HCT116 (cell line): Measurements from ENCODE around the gene TYK2. TPM values are rescaled to one million over a fixed set of nuclear protein-coding genes. Genes with fewer than 3 reads are reported as not detected.

Experiments
- ATAC-seq: fragments of 200-7000 bp; cut with Tn5 transposase; 2 replicates; pipeline ENCODE4 v1.9.1; 2020; ENCODE audit warnings: mild to moderate bottlenecking, moderate library complexity
- BruUV-seq: library from RNA; stranded (reverse); fragments of 400-500 nt; replicated peaks from 2 replicates; lab custom pipeline; 2021; lab: Mats Ljungman, UMichigan
- CTCF ChIA-PET: fragments of 300-600 bp; sonication (Branson Sonifier 250); formaldehyde crosslinking; loops from one replicate; lab custom pipeline; 2021; ENCODE audit warnings: antibody characterized with exemption; lab: Charles Lee
- POLR2A ChIA-PET: fragments of 300-600, 350-600 bp; sonication (Branson Sonifier 250); formaldehyde crosslinking; loops from one replicate; lab custom pipeline; 2021; ENCODE audit warnings: antibody characterized with exemption; lab: Charles Lee
- RAD21 ChIA-PET, 2 experiments: fragments of 300-600 bp; sonication (Branson Sonifier 250); formaldehyde crosslinking; loops; one replicate each; lab custom pipeline; 2023; ENCODE audit warnings: low total read pairs in 2 of 2; ENCODE audit not compliant: uncharacterized antibody in 2 of 2, unreplicated experiment in 2 of 2, low non-redundant PET in 1 of 2; lab: Charles Lee
- DNase-seq: peaks from one replicate; pipeline ENCODE4 v3.0.0-alpha.2; 2010; ENCODE audit warnings: low read depth, low spot score
- H2AFZ ChIP-seq: fragments of 200-600 bp; shearing (Covaris generic), sonication (generic); 2 replicates; pipeline ENCODE4 v1.6.1; 2017; ENCODE audit warnings: low read depth, mixed run types, mixed read lengths, antibody characterized with exemption, low read length; ENCODE audit not compliant: poor library complexity, severe bottlenecking
- H3K27ac ChIP-seq: 2 replicates; pipeline ENCODE4 v1.5.1; 2012; ENCODE audit warnings: low read depth, low read length
- H3K27me3 ChIP-seq: fragments of 200-600 bp; sonication (generic); 2 replicates; pipeline ENCODE4 v1.6.1; 2016; ENCODE audit warnings: mixed run types, low read length, mixed read lengths; ENCODE audit not compliant: insufficient read depth
- H3K36me3 ChIP-seq, 2 experiments: fragments of 200-500 bp in 1 of 2; fragments of 200-600 bp in 1 of 2; sonication (Bioruptor generic) in 1 of 2; sonication (generic) in 1 of 2; 2 replicates each; pipeline versions ENCODE4 v1.5.1 to v1.6.1; 2014 to 2016; ENCODE audit warnings: low read length in 2 of 2, inconsistent platforms in 1 of 2, mixed read lengths in 1 of 2, mixed run types in 1 of 2; ENCODE audit not compliant: insufficient read depth in 2 of 2, control insufficient read depth in 1 of 2
- H3K4me1 ChIP-seq, 2 experiments: fragments of 200-600 bp in 1 of 2; sonication (generic) in 1 of 2; 2 replicates each; pipeline versions ENCODE4 v1.5.1 to v1.6.1; 2012 to 2017; ENCODE audit warnings: low read length in 2 of 2, inconsistent platforms in 1 of 2, mild to moderate bottlenecking in 1 of 2, mixed read lengths in 1 of 2, mixed run types in 1 of 2, moderate library complexity in 1 of 2; ENCODE audit not compliant: insufficient read depth in 2 of 2, control insufficient read depth in 1 of 2
- H3K4me2 ChIP-seq: fragments of 200-600 bp; sonication (generic); 2 replicates; pipeline ENCODE4 v1.6.1; 2017; ENCODE audit warnings: mixed run types, low read length, mixed read lengths
- H3K4me3 ChIP-seq, 2 experiments: fragments of 200-600 bp in 1 of 2; sonication (generic) in 1 of 2; replicated peaks in 1 of 2; 2 replicates each; pipeline ENCODE4 v1.5.1; 2011 to 2016; ENCODE audit warnings: low read length in 2 of 2, control low read depth in 1 of 2, low read depth in 1 of 2, mild to moderate bottlenecking in 1 of 2, mixed read lengths in 1 of 2, mixed run types in 1 of 2
- H3K79me2 ChIP-seq: fragments of 200-600 bp; sonication (generic); 2 replicates; pipeline ENCODE4 v1.6.1; 2017; ENCODE audit warnings: mild to moderate bottlenecking, mixed run types, low read length, moderate library complexity, mixed read lengths; ENCODE audit not compliant: insufficient read depth
- H3K9ac ChIP-seq: fragments of 200-600 bp; sonication (generic); 2 replicates; pipeline ENCODE4 v1.6.1; 2016; ENCODE audit warnings: low read length, mixed read lengths
- H3K9me2 ChIP-seq: fragments of 200-600 bp; sonication (generic), shearing (Covaris generic); 2 replicates; pipeline ENCODE4 v1.6.1; 2017; ENCODE audit warnings: mixed run types, mild to moderate bottlenecking, moderate library complexity; ENCODE audit not compliant: insufficient read depth
- H3K9me3 ChIP-seq, 2 experiments: fragments of 200-500 bp in 1 of 2; fragments of 200-600 bp in 1 of 2; sonication (Bioruptor generic) in 1 of 2; sonication (generic) in 1 of 2; 2 replicates each; pipeline ENCODE4 v1.6.1; 2014 to 2017; ENCODE audit warnings: low read length in 2 of 2, mixed read lengths in 2 of 2, inconsistent platforms in 1 of 2, low read depth in 1 of 2, mild to moderate bottlenecking in 1 of 2, mixed run types in 1 of 2, moderate library complexity in 1 of 2; ENCODE audit not compliant: control insufficient read depth in 1 of 2, insufficient read depth in 1 of 2
- H4K20me1 ChIP-seq: fragments of 200-600 bp; sonication (generic), shearing (Covaris generic); 2 replicates; pipeline ENCODE4 v1.6.1; 2017; ENCODE audit warnings: mixed run types, mild to moderate bottlenecking, moderate library complexity; ENCODE audit not compliant: insufficient read depth
- CBX3 ChIP-seq: IDR thresholded peaks from 2 replicates; pipeline ENCODE4 v1.6.1; 2012; ENCODE audit warnings: low read depth
- CEBPB ChIP-seq: IDR thresholded peaks from 2 replicates; pipeline ENCODE4 v1.6.1; 2012; ENCODE audit warnings: low read depth
- EGR1 ChIP-seq: IDR thresholded peaks from 2 replicates; pipeline ENCODE4 v1.6.1; 2012; ENCODE audit warnings: low read depth
- ELF1 ChIP-seq: IDR thresholded peaks from 2 replicates; pipeline ENCODE4 v1.6.1; 2012; ENCODE audit warnings: low read depth, borderline replicate concordance
- EZH2 ChIP-seq: fragments of 200-600 bp; sonication (generic); IDR thresholded peaks from 2 replicates; pipeline ENCODE4 v1.6.1; 2017; ENCODE audit warnings: antibody characterized with exemption, mixed run types
- EZH2phosphoT487 ChIP-seq: fragments of 200-600 bp; IDR thresholded peaks from 2 replicates; pipeline ENCODE4 v1.6.1; 2018; ENCODE audit warnings: antibody characterized with exemption, borderline replicate concordance
- FOSL1 ChIP-seq: IDR thresholded peaks from 2 replicates; pipeline ENCODE4 v1.6.1; 2012; ENCODE audit warnings: low read depth
- JUND ChIP-seq: IDR thresholded peaks from 2 replicates; pipeline ENCODE4 v1.6.1; 2012
- POLR2AphosphoS5 ChIP-seq: IDR thresholded peaks from 2 replicates; pipeline ENCODE4 v1.6.1; 2011; ENCODE audit warnings: mild to moderate bottlenecking, low read depth, low read length, moderate library complexity
- RAD21 ChIP-seq: IDR thresholded peaks from 2 replicates; pipeline ENCODE4 v1.6.1; 2012; ENCODE audit warnings: low read depth, mild to moderate bottlenecking
- SIN3A ChIP-seq: IDR thresholded peaks from 2 replicates; pipeline ENCODE4 v1.6.1; 2012; ENCODE audit warnings: low read depth
- SP1 ChIP-seq: IDR thresholded peaks from 2 replicates; pipeline ENCODE4 v1.6.1; 2012; ENCODE audit warnings: low read depth
- SRF ChIP-seq: IDR thresholded peaks from 2 replicates; pipeline ENCODE4 v1.6.1; 2012; ENCODE audit warnings: low read depth
- TCF7L2 ChIP-seq: IDR thresholded peaks from 2 replicates; pipeline ENCODE4 v1.7.0; 2011; ENCODE audit warnings: borderline replicate concordance, inconsistent platforms; ENCODE audit not compliant: insufficient read depth, insufficient read length; ENCODE audit errors: extremely low read depth
- YY1 ChIP-seq: IDR thresholded peaks from 2 replicates; pipeline ENCODE4 v1.6.1; 2011; ENCODE audit warnings: low read length, low read depth, moderate library complexity, mild to moderate bottlenecking; ENCODE audit not compliant: insufficient replicate concordance; ENCODE audit errors: extremely low read depth
- ZFX ChIP-seq: fragments of 450-650 bp; IDR thresholded peaks from 2 replicates; pipeline ENCODE4 v1.6.1; 2017
- ZNF274 ChIP-seq: fragments of 200-500 bp; sonication (Bioruptor generic); IDR thresholded peaks from 2 replicates; pipeline ENCODE4 v1.6.1; 2014; ENCODE audit warnings: mild to moderate bottlenecking, low read depth, low read length, inconsistent platforms
- intact Hi-C: fragments of 100-400 bp; cut with micrococcal nuclease; formaldehyde crosslinking; loops from 2 replicates; pipeline ENCODE4 v1.10.0; 2022
- total RNA-seq: library from RNA; stranded (reverse); gene quantifications from one replicate; pipeline ENCODE4 v1.2.1, GENCODE V29; 2021; ENCODE audit not compliant: unreplicated experiment
- TF ChIP-seq, protein P1 (sequence below), 3 experiments: fragments of 200-600 bp in 1 of 3; sonication (generic) in 1 of 3; IDR thresholded peaks in 2 of 3; conservative IDR thresholded peaks in 1 of 3; 2 replicates each; pipeline ENCODE4 v1.5.1; 2012 to 2017; ENCODE audit warnings: low read depth in 2 of 3, low read length in 2 of 3, antibody characterized with exemption in 1 of 3, borderline replicate concordance in 1 of 3, control low read depth in 1 of 3, mild to moderate bottlenecking in 1 of 3, mixed read lengths in 1 of 3, mixed run types in 1 of 3, moderate library complexity in 1 of 3; ENCODE audit not compliant: insufficient read depth in 1 of 3
- TF ChIP-seq, protein P2 (sequence below): IDR thresholded peaks from 2 replicates; pipeline ENCODE4 v1.6.1; 2012
- TF ChIP-seq, protein P3 (sequence below): IDR thresholded peaks from 2 replicates; pipeline ENCODE4 v1.6.1; 2011; ENCODE audit warnings: mild to moderate bottlenecking, low read length, moderate library complexity; ENCODE audit not compliant: insufficient replicate concordance; ENCODE audit errors: extremely low read depth

TYK2 gene
- total RNA-seq, 1 experiment from 2014 or later, result 110 TPM

DNA sequence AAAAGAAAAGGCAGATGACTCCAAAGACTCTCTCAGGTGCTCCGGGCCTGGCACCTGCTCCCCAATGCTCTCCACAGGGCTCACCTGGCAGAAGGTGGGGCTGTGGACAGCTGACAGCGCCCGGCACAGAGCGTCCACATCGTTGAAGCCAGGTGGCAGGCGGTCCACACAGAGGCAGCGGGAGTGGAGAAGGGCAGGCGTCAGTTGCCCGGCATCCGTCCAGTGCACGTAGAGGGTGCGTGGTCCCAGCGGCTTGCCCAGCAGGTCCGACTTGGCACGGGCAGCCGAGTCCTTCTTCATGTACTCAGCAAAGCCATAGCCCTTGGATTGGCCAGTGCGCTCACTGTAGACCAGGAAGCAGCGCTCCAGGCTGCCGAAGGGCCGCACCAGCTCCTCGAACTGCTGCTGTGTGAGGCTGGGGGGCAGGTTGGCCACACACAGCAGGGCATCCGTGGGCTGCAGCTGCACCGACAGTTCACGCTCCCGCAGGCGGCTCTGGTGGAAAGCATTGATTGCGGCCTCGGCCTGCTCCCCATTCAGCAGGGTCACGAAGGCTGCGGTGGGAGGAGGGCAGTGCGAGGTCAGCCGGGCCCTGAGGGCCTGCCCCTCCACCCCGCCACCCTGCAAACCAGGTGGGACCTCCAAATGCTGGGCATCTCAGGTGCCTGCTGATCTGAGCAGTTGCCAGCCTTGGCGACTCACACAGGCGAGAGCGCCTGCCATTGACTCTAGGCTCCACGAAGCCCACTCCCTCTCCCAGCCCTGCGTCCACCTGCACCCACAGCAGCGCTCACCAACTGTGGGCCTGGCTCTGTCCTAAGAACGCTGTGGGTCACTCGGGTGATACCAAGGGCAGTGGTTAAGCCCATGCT is 51.6 kb downstream of the TYK2 start:
- peaks cover 57% of the 10 kb centered on the region for H3K79me2 ChIP-seq
- ATAC-seq, result no peak
- H3K9ac ChIP-seq, result no peak overlapping the region
- H3K27ac ChIP-seq, result no peak overlapping the region
- no TSS peak for BruUV-seq
- no peaks in the 10 kb centered on the region for H3K9me2 ChIP-seq
- intact Hi-C loops, result no loop called here
- no peak for DNase-seq
- H3K36me3 ChIP-seq, result peaks cover 30 to 44% of the 10 kb centered on the region in 2 experiments
- ChIA-PET RAD21 (no interaction called here), POLR2A (no interaction called here), CTCF (no interaction called here)
- TF ChIP-seq ELF1 (no peak), ZFX (no peak), CBX3 (no peak), ZNF274 (no peak), SP1 (no peak), JUND (no peak), EZH2phosphoT487 (no peak), CEBPB (no peak), YY1 (no peak), SRF (no peak), SIN3A (no peak), RAD21 (no peak), EGR1 (no peak), POLR2AphosphoS5 (no peak), FOSL1 (no peak), TCF7L2 (no peak), EZH2 (no peak)
- TF ChIP-seq, protein P1, sequence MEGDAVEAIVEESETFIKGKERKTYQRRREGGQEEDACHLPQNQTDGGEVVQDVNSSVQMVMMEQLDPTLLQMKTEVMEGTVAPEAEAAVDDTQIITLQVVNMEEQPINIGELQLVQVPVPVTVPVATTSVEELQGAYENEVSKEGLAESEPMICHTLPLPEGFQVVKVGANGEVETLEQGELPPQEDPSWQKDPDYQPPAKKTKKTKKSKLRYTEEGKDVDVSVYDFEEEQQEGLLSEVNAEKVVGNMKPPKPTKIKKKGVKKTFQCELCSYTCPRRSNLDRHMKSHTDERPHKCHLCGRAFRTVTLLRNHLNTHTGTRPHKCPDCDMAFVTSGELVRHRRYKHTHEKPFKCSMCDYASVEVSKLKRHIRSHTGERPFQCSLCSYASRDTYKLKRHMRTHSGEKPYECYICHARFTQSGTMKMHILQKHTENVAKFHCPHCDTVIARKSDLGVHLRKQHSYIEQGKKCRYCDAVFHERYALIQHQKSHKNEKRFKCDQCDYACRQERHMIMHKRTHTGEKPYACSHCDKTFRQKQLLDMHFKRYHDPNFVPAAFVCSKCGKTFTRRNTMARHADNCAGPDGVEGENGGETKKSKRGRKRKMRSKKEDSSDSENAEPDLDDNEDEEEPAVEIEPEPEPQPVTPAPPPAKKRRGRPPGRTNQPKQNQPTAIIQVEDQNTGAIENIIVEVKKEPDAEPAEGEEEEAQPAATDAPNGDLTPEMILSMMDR (IDR thresholded peaks at IDR 0.05 in 2 of 3, conservative IDR thresholded peaks at IDR 0.05 in 1 of 3; ENCODE audit: borderline replicate concordance in 1 of 3, insufficient read depth in 1 of 3, low read depth in 2 of 3, low read length in 2 of 3), result no peak
- TF ChIP-seq, protein P2, sequence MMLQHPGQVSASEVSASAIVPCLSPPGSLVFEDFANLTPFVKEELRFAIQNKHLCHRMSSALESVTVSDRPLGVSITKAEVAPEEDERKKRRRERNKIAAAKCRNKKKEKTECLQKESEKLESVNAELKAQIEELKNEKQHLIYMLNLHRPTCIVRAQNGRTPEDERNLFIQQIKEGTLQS, result no peak
- TF ChIP-seq, protein P3, sequence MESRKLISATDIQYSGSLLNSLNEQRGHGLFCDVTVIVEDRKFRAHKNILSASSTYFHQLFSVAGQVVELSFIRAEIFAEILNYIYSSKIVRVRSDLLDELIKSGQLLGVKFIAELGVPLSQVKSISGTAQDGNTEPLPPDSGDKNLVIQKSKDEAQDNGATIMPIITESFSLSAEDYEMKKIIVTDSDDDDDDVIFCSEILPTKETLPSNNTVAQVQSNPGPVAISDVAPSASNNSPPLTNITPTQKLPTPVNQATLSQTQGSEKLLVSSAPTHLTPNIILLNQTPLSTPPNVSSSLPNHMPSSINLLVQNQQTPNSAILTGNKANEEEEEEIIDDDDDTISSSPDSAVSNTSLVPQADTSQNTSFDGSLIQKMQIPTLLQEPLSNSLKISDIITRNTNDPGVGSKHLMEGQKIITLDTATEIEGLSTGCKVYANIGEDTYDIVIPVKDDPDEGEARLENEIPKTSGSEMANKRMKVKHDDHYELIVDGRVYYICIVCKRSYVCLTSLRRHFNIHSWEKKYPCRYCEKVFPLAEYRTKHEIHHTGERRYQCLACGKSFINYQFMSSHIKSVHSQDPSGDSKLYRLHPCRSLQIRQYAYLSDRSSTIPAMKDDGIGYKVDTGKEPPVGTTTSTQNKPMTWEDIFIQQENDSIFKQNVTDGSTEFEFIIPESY, result no peak
- H3K4me3 ChIP-seq, result no peak overlapping the region
- H3K4me2 ChIP-seq, result no peak overlapping the region
- H3K4me1 ChIP-seq, result peaks cover 6 to 11% of the 10 kb centered on the region in 2 experiments; a peak in 3 of 4 replicates
- H2AFZ ChIP-seq, result no peak overlapping the region
- H3K27me3 ChIP-seq, result no peaks in the 10 kb centered on the region
- H4K20me1 ChIP-seq, result no peaks in the 10 kb centered on the region
- H3K9me3 ChIP-seq, result no peaks in the 10 kb centered on the region
